ENCODE measurements around the gene FNDC3A. TPM values are rescaled to one million over a fixed set of nuclear protein-coding genes. Genes with fewer than 3 reads are reported as not detected.

Gene FNDC3A
- total and polyA plus RNA-seq, 12 donors, result 24.4 to 91.2 (median 62.4) TPM

GRCh38 chr13:49213997-49214916 is 238.5 kb downstream of the FNDC3A start:
- 42 to 51% (median 47%) methylated on average over 6 of the region's 6 CpGs for WGBS, 4 donors
- H3K27ac ChIP-seq, result peak overlapping the region in 1 of 5 donors; percentile 46
- no peaks in the 10 kb centered on the region for H3K36me3 ChIP-seq (replicated peaks in 1 of 2)
- intact Hi-C loops (cut with DNase I), result no loop called here
- no peak overlapping the region for H3K4me3 ChIP-seq
- H3K9me3 ChIP-seq (replicated peaks in 1 of 3), result no peaks in the 10 kb centered on the region
- TF ChIP-seq POLR2A (IDR thresholded peaks at IDR 0.05) (no peak), CTCF (IDR thresholded peaks at IDR 0.05) (no peak)
- peaks cover 0 to 10% of the 10 kb centered on the region in 2 donors for H3K4me1 ChIP-seq (replicated peaks in 1 of 2)
- no peak for DNase-seq
- peaks cover 3% of the 10 kb centered on the region for H3K27me3 ChIP-seq

DNA sequence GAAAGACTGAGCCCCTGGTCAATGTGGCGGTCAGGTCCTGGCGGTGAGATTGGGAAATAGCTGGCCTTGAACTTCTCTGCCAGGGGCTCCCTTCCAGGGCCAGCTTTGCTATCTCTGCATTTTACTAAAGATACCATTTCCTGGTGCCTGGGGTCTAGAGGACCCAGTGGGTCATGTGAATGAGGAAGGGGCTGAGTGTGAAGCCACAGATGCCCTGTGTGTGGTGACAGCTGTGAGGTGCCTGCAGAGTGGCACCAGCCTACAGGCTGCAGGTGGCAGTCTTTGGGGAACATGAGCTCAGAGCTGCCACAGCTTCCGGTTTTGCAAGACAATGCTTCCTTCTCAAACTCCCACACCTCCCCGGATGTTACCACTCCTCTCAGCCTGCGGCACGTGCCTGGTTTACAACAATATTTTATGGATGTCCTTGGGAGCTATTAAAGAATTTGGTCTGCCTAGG is 239.2 kb downstream of the FNDC3A start:
- intact Hi-C loops (cut with DNase I), result no loop called here
- peak in 6 of 7 donors; percentile 36 to 68 (median 53) for DNase-seq
- WGBS, 4 donors, result 27 to 33% (median 29%) methylated on average over 5 to 6 of the region's 6 CpGs
- peak in 1 of 6 experiments; percentile 9 for TF ChIP-seq CTCF (IDR thresholded peaks at IDR 0.05)
- no peak for TF ChIP-seq POLR2A (IDR thresholded peaks at IDR 0.05)
- Histone ChIP-seq H3K4me3 (no peak overlapping the region), H3K27ac (peak overlapping the region in 1 of 5 donors; percentile 46), H3K9me3 (replicated peaks in 1 of 3) (no peaks in the 10 kb centered on the region), H3K36me3 (replicated peaks in 1 of 2) (no peaks in the 10 kb centered on the region), H3K4me1 (replicated peaks in 1 of 2) (peaks cover 0 to 10% of the 10 kb centered on the region in 2 donors), H3K27me3 (peaks cover 10% of the 10 kb centered on the region)

GRCh38 chr13:49216334-49216733 is 240.6 kb downstream of the FNDC3A start:
- intact Hi-C loops (cut with DNase I), result no loop called here
- no peaks in the 10 kb centered on the region for H3K9me3 ChIP-seq (replicated peaks in 1 of 3)
- no peak for TF ChIP-seq POLR2A (IDR thresholded peaks at IDR 0.05)
- TF ChIP-seq CTCF (IDR thresholded peaks at IDR 0.05), result no peak

GRCh38 chr13:49217962-49218492 is 242.3 kb downstream of the FNDC3A start:
- no peak for DNase-seq
- Histone ChIP-seq H3K9me3 (replicated peaks in 1 of 3) (no peaks in the 10 kb centered on the region), H3K27me3 (peaks cover 27% of the 10 kb centered on the region), H3K4me1 (replicated peaks in 1 of 2) (peaks cover 6 to 21% of the 10 kb centered on the region in 2 donors), H3K36me3 (replicated peaks in 1 of 2) (no peaks in the 10 kb centered on the region), H3K27ac (no peak overlapping the region), H3K4me3 (no peak overlapping the region)
- intact Hi-C loops (cut with DNase I), result no loop called here
- TF ChIP-seq CTCF (IDR thresholded peaks at IDR 0.05), result no peak
- TF ChIP-seq POLR2A (IDR thresholded peaks at IDR 0.05), result no peak
- WGBS, 4 donors, result 63 to 78% (median 75%) methylated on average over 17 of the region's 17 CpGs

More at GRCh38 chr13:49216334-49216733, 240.6 kb downstream of the FNDC3A start:
- WGBS, 4 donors, result 81 to 100% (median 85%) methylated on average over 4 to 6 of the region's 6 CpGs
- no peak overlapping the region for H3K4me3 ChIP-seq
- peaks cover 6 to 21% of the 10 kb centered on the region in 2 donors for H3K4me1 ChIP-seq (replicated peaks in 1 of 2)
- H3K36me3 ChIP-seq (replicated peaks in 1 of 2), result no peaks in the 10 kb centered on the region
- DNase-seq, result no peak
- peaks cover 24% of the 10 kb centered on the region for H3K27me3 ChIP-seq
- H3K27ac ChIP-seq, result no peak overlapping the region
